ENCODE measurements around the gene PCDHGA6. TPM values are rescaled to one million over a fixed set of nuclear protein-coding genes. Genes with fewer than 3 reads are reported as not detected.

Gene PCDHGA6
- polyA plus RNA-seq, 1 donor from 2014 or later, result 0.60 TPM

GRCh38 chr5:141407790-141408505 lies 34.3 kb downstream of the PCDHGA6 start, which contains the start of gene PCDHGB6:
Gene PCDHGB6 (plus strand): TSS chr5:141408021. CDS start chr5:141408203, 182 bp downstream.

GRCh38 chr5:141412854-141413539 lies 39.3 kb downstream of the PCDHGA6 start, which contains the start of gene PCDHGA10:
Gene PCDHGA10 (plus strand): TSS chr5:141412987. CDS start chr5:141413176, 189 bp downstream.

DNA sequence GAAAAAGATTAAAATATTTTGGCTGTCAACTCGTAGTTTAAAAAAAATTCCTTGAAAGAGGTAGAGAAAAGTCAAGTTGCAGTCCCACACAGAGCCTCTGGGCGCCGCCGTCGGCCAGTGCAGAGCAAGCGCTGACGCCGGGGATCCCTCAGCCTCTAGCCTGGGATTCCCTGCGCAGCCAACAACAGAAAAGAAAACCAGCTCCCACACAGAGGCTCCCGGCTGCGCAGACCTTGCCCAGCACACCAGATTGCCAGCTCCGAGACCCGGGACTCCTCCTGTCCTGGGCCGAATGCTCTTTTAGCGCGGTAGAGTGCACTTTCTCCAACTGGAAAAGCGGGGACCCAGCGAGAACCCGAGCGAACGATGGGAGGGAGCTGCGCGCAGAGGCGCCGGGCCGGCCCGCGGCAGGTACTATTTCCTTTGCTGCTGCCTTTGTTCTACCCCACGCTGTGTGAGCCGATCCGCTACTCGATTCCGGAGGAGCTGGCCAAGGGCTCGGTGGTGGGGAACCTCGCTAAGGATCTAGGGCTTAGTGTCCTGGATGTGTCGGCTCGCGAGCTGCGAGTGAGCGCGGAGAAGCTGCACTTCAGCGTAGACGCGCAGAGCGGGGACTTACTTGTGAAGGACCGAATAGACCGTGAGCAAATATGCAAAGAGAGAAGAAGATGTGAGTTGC lies 43.9 kb downstream of the PCDHGA6 start, which contains the start of gene PCDHGB7:
Gene PCDHGB7 (plus strand): TSS at position 184 of the 679 bp plus-strand sequence. CDS start 183 bp downstream, at position 367.

DNA sequence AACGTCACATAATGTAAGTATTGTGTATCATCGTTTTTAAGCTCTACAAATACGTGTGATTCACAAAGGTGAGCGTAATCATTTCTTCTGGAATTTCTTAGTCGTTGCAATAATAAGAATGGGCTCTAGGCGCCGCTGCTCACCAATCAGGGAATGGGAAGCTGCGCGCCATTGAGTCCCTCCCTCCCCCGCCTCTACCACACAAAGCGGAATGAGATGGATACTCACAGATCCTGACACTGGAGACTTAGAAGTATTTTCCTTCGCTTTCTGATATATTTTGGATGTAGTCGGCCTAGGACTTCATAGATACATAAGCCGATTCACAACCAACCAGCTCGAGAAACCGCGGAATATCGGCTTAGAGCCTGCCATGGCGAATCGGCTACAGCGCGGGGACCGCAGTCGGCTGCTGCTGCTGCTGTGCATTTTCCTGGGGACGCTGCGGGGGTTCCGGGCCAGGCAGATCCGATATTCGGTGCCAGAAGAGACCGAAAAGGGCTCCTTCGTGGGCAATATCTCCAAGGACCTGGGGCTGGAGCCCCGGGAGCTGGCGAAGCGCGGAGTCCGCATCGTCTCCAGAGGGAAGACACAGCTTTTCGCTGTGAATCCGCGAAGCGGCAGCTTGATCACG lies 47.3 kb downstream of the PCDHGA6 start, which contains the start of gene PCDHGA11:
Gene PCDHGA11 (plus strand): TSS at position 197 of the 634 bp plus-strand sequence. CDS start 177 bp downstream, at position 374.

Other genes starting within 250 kb of the PCDHGA6 start
- gene PCDHB5, start 238.7 kb upstream of the PCDHGA6 start, polyA plus RNA-seq, result 2.1 and 4.8 TPM in 2 replicates
- 1.0 and 1.4 TPM in 2 replicates for gene PCDHB6, start 223.8 kb upstream of the PCDHGA6 start, polyA plus RNA-seq
- 0.78 TPM in 1 of 2 replicates, not detected in the other for gene PCDHB7, start 201.2 kb upstream of the PCDHGA6 start, polyA plus RNA-seq
- gene PCDHB8, start 196.1 kb upstream of the PCDHGA6 start, polyA plus RNA-seq, result not detected in 2 replicates
- 0.09 and 0.70 TPM in 2 replicates for gene PCDHB16, start 191.5 kb upstream of the PCDHGA6 start, polyA plus RNA-seq
- 0.21 and 0.81 TPM in 2 replicates for gene PCDHB9, start 186.7 kb upstream of the PCDHGA6 start, polyA plus RNA-seq
- 1.2 and 3.6 TPM in 2 replicates for gene PCDHB10, start 181.5 kb upstream of the PCDHGA6 start, polyA plus RNA-seq
- gene PCDHB11, start 174.3 kb upstream of the PCDHGA6 start, polyA plus RNA-seq, result 1.1 and 1.6 TPM in 2 replicates
- 2.6 and 2.8 TPM in 2 replicates for gene PCDHB12, start 165.2 kb upstream of the PCDHGA6 start, polyA plus RNA-seq
- 2.0 and 5.2 TPM in 2 replicates for gene PCDHB13, start 160.0 kb upstream of the PCDHGA6 start, polyA plus RNA-seq
- 5.3 and 5.4 TPM in 2 replicates for gene PCDHB14, start 150.5 kb upstream of the PCDHGA6 start, polyA plus RNA-seq
- 28.7 and 30.0 TPM in 2 replicates for gene PCDHB15, start 128.5 kb upstream of the PCDHGA6 start, polyA plus RNA-seq
- not detected in 2 replicates for gene SLC25A2, start 69.8 kb upstream of the PCDHGA6 start, polyA plus RNA-seq
- 374 and 453 TPM in 2 replicates for gene TAF7, start 53.1 kb upstream of the PCDHGA6 start, polyA plus RNA-seq
- 0.69 TPM in 1 of 2 replicates, not detected in the other for gene PCDHGA1, start 43.4 kb upstream of the PCDHGA6 start, polyA plus RNA-seq
- gene PCDHGA2, start 35.1 kb upstream of the PCDHGA6 start, polyA plus RNA-seq, result 1.9 TPM in 1 of 2 replicates, not detected in the other
- gene PCDHGA3, start 30.1 kb upstream of the PCDHGA6 start, polyA plus RNA-seq, result 1.3 and 4.3 TPM in 2 replicates
- not detected in 2 replicates for gene PCDHGB1, start 23.8 kb upstream of the PCDHGA6 start, polyA plus RNA-seq
- gene PCDHGA4, start 18.9 kb upstream of the PCDHGA6 start, polyA plus RNA-seq, result 0.27 TPM in 1 of 2 replicates, not detected in the other
- gene PCDHGB2, start 13.9 kb upstream of the PCDHGA6 start, polyA plus RNA-seq, result 0.08 and 2.9 TPM in 2 replicates
- gene PCDHGA5, start 9.7 kb upstream of the PCDHGA6 start, polyA plus RNA-seq, result 2.2 and 2.5 TPM in 2 replicates
- gene PCDHGB3, start 3.6 kb upstream of the PCDHGA6 start, polyA plus RNA-seq, result 0.06 and 1.2 TPM in 2 replicates
- gene PCDHGA7, start 8.9 kb downstream of the PCDHGA6 start, polyA plus RNA-seq, result 0.73 and 1.8 TPM in 2 replicates
- gene PCDHGB4, start 13.8 kb downstream of the PCDHGA6 start, polyA plus RNA-seq, result 1.8 and 2.1 TPM in 2 replicates
- 0.11 and 0.13 TPM in 2 replicates for gene PCDHGA8, start 18.7 kb downstream of the PCDHGA6 start, polyA plus RNA-seq
- 0.32 TPM in 1 of 2 replicates, not detected in the other for gene PCDHGB5, start 24.1 kb downstream of the PCDHGA6 start, polyA plus RNA-seq
- gene PCDHGA9, start 28.9 kb downstream of the PCDHGA6 start, polyA plus RNA-seq, result 1.1 and 1.9 TPM in 2 replicates
- 0.31 and 0.42 TPM in 2 replicates for gene PCDHGB6, start 34.1 kb downstream of the PCDHGA6 start, polyA plus RNA-seq
- 6.1 and 7.8 TPM in 2 replicates for gene PCDHGA10, start 39.1 kb downstream of the PCDHGA6 start, polyA plus RNA-seq
- 0.35 TPM in 1 of 2 replicates, not detected in the other for gene PCDHGB7, start 43.8 kb downstream of the PCDHGA6 start, polyA plus RNA-seq
- 1.5 and 2.4 TPM in 2 replicates for gene PCDHGA11, start 47.2 kb downstream of the PCDHGA6 start, polyA plus RNA-seq
- gene PCDHGA12, start 56.6 kb downstream of the PCDHGA6 start, polyA plus RNA-seq, result 3.6 and 4.3 TPM in 2 replicates
- gene PCDHGC3, start 102.1 kb downstream of the PCDHGA6 start, polyA plus RNA-seq, result 51.6 and 70.9 TPM in 2 replicates
- gene PCDHGC4, start 111.1 kb downstream of the PCDHGA6 start, polyA plus RNA-seq, result 0.22 and 4.5 TPM in 2 replicates
- 0.34 and 2.0 TPM in 2 replicates for gene PCDHGC5, start 115.2 kb downstream of the PCDHGA6 start, polyA plus RNA-seq
- 2.2 and 2.4 TPM in 2 replicates for gene DIAPH1, start 245.1 kb downstream of the PCDHGA6 start, polyA plus RNA-seq